ENCODE measurements around the gene ZEB2.

DNA sequence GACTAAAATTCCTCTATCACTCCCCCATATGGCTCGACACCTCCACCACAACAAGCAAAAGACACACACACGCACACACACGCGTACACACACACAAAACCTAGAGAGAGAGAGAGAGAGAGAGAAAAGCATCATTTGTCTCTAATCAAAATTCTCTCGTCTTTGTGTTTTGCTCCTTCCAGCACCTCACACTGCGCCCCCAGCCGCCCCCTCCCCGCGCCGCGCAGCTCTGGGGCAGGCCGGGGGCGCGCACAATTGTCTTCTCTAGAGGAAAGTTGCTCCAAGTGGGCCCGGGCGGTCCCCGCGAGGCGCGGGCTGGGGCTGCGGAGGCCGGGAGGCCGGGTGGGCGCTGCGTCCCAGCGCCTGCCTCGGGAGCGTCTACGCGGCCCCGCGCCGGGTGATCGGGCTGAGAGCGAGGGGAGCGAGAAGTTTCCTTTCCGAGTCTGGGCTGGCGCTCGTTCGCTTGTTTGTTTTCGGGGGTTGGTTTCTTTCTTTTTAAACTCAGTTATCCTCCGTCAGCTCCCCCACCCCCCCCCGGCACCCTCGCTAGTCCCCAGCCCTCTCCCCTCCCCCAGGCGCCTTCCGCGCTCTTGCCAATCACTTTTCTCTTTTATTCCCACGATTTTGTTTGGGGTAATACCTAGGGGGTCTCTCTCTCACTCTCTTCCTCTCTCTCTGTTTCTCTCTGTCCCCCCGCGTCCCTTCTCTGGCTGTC lies 4.1 kb downstream of the ZEB2 start:
- TF ChIP-seq POLR2A (IDR thresholded peaks at IDR 0.05) (peak in 1 of 2 donors; percentile 15), CTCF (IDR thresholded peaks at IDR 0.05) (no peak)

Data from uterus (tissue), 2 donors.